Prostate gland (tissue), 2 donors: ENCODE data around the gene TRPV3. TPM values are rescaled to one million over a fixed set of nuclear protein-coding genes. Genes with fewer than 3 reads are reported as not detected.

Source experiments
- DNase-seq: peaks from one replicate; pipeline ENCODE4 v3.0.0-alpha.2; 2019; ENCODE audit warnings: low spot score
- H3K27ac ChIP-seq, 2 donors: fragments of 200-600 bp; sonication (generic); 2 replicates each; pipeline ENCODE4 v1.5.1; 2017 to 2019
- H3K27me3 ChIP-seq: fragments of 200-600 bp; sonication (generic); replicated peaks from 2 replicates; pipeline ENCODE4 v1.5.1; 2019; ENCODE audit not compliant: insufficient read depth
- H3K36me3 ChIP-seq, 2 donors: fragments of 200-600 bp; sonication (generic); 1 replicate in 1 of 2; 2 replicates in 1 of 2; pipeline versions ENCODE4 v1.5.1 to v1.8.1; 2017 to 2019
- H3K4me1 ChIP-seq: fragments of 200-600 bp; sonication (generic); replicated peaks from 2 replicates; pipeline ENCODE4 v1.5.1; 2019
- H3K4me3 ChIP-seq, 2 donors: fragments of 200-600 bp; sonication (generic); 2 replicates each; pipeline ENCODE4 v1.5.1; 2017 to 2019
- H3K9me3 ChIP-seq: fragments of 200-600 bp; sonication (generic); 2 replicates; pipeline ENCODE4 v1.5.1; 2017
- POLR2A ChIP-seq: fragments of 450-650 bp; IDR thresholded peaks from one replicate; pipeline ENCODE4 v1.6.1; 2016; ENCODE audit warnings: antibody characterized with exemption, mild to moderate bottlenecking
- POLR2AphosphoS5 ChIP-seq: sonication (generic); formaldehyde crosslinking; IDR thresholded peaks from one replicate; pipeline ENCODE4 v1.6.1; 2017; ENCODE audit warnings: antibody characterized with exemption
- WGBS: methylation state at CpG from one replicate; pipeline ENCODE4 v1.1.5; 2018; 5-methylcytosine and 5-hydroxymethylcytosine counted together
- intact Hi-C: fragments of 100-400 bp; cut with DNase I; formaldehyde crosslinking; loops from one replicate; pipeline ENCODE4 v1.14.2; 2022
- total RNA-seq, 2 donors: library from RNA; depleted of rRNA; stranded (reverse); fragments of >200 nt; gene quantifications; one replicate each; pipeline ENCODE4 v1.1.0, GENCODE V29; 2016
- TF ChIP-seq, protein P1 (sequence below), 4 experiments: fragments of 200-600 bp in 2 of 4; fragments of 450-650 bp in 2 of 4; sonication (generic) in 2 of 4; IDR thresholded peaks; 1 replicate in 3 of 4; 2 replicates in 1 of 4; pipeline ENCODE4 v1.5.1; 2016 to 2019; ENCODE audit warnings: antibody characterized with exemption in 4 of 4, mild to moderate bottlenecking in 2 of 4, moderate library complexity in 2 of 4

Gene TRPV3
- total RNA-seq, 2 donors from 2014 or later = 10.5 TPM; not detected in 1

DNA sequence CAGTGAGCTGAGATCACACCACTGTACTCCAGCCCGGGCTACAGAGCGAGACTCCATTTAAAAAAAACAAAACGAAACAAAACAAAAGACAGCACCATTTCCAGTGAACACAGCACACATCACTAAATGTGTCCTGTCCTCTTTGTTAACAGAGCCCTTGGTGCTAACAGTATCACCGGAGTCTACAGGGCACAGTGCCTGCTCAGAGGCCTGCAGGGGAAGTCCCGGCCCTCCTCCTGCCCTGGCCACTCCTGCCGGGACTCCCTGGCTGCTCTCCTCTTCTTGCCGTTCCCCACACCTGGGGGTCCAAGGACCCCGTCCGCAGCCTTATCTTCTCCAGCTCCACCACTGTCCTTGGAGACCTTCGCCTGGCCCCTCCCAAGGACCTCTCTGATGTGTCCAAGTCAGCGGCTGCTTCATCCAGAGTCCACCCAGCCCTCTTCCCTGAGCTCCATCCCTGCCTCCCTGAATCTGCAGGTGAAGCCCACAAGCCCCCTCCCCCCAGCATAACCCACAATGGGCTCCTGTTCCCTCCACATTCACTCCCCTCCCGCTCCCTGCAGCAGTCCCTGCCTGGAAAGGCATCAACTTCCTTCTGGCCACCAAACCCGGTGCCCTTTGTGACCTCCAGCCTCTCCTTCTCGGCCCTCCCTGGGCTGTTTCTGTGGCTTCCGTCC lies 43.1 kb upstream of the TRPV3 start:
- H3K27ac ChIP-seq = no peak overlapping the region
- H3K36me3 ChIP-seq = no peaks in the 10 kb centered on the region
- H3K27me3 ChIP-seq = no peaks in the 10 kb centered on the region
- TF ChIP-seq POLR2A (no peak), POLR2AphosphoS5 (no peak)
- TF ChIP-seq, protein P1, sequence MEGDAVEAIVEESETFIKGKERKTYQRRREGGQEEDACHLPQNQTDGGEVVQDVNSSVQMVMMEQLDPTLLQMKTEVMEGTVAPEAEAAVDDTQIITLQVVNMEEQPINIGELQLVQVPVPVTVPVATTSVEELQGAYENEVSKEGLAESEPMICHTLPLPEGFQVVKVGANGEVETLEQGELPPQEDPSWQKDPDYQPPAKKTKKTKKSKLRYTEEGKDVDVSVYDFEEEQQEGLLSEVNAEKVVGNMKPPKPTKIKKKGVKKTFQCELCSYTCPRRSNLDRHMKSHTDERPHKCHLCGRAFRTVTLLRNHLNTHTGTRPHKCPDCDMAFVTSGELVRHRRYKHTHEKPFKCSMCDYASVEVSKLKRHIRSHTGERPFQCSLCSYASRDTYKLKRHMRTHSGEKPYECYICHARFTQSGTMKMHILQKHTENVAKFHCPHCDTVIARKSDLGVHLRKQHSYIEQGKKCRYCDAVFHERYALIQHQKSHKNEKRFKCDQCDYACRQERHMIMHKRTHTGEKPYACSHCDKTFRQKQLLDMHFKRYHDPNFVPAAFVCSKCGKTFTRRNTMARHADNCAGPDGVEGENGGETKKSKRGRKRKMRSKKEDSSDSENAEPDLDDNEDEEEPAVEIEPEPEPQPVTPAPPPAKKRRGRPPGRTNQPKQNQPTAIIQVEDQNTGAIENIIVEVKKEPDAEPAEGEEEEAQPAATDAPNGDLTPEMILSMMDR (IDR thresholded peaks at IDR 0.05) = no peak
- no peak overlapping the region for H3K4me3 ChIP-seq
- intact Hi-C loops = no loop called here
- 87% methylated on average over 15 of the region's 15 CpGs for WGBS
- H3K9me3 ChIP-seq = no peaks in the 10 kb centered on the region
- no peaks in the 10 kb centered on the region for H3K4me1 ChIP-seq
- DNase-seq = no peak

DNA sequence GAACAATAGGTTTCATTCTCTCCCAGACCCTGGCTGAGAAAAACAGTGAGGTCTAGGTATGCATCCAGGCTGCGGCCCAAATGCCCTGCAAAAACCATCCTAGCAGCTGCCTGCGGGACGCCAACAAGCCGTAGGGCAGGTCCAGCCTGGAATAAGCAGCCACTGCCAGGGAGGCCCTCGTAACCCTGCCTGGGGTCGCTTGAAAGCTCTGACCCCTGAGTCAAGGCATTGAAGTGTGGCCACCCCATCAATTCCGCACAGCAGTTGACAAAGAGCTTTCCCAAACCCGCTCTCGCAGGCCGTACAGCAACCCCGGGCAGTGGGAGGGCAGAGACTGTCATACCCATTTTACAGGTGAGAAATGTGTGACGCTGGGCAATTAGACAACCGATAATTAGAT lies 40.5 kb upstream of the TRPV3 start:
- intact Hi-C loops = no loop called here
- Histone ChIP-seq H3K4me3 (no peak overlapping the region), H3K36me3 (no peaks in the 10 kb centered on the region), H3K27me3 (no peaks in the 10 kb centered on the region), H3K4me1 (no peaks in the 10 kb centered on the region), H3K9me3 (no peaks in the 10 kb centered on the region), H3K27ac (no peak overlapping the region)
- DNase-seq = no peak
- 92% methylated on average over 10 of the region's 13 CpGs for WGBS
- no peak for TF ChIP-seq POLR2AphosphoS5

DNA sequence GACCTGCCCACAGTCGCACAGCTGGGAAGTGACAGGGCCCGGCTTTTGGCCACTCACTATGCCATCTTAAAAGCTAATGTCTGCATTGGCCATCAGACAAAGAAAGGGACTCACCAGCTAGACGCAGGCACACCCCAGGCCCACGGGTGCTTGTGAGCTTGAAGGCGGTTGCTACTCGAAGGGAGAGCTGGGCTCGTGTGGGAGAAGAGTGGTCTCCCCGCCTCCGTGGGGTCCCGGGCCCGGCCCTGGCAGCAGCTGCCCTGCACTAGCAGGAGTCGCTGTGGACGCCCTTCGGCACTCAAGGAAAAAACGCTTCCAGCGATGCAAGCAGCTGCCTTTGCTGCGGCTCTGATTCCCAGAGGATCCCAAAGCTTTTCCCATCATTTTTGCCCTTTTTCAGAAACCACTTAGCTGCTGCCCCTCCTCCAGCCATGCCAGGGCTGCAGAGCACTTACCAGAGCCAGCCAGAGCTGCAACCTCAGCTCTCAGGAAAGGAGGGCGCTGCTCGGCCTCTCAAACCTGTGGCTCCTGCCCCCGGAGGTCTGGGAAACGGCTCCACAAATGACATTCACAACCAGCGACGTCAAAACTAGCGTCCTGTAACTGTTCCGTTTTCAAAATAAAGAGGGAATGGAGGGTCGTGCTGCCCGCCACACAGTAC lies 39.3 kb upstream of the TRPV3 start:
- intact Hi-C loops = no loop called here
- no peaks in the 10 kb centered on the region for H3K36me3 ChIP-seq
- no peaks in the 10 kb centered on the region for H3K27me3 ChIP-seq
- H3K27ac ChIP-seq = no peak overlapping the region
- H3K9me3 ChIP-seq = no peaks in the 10 kb centered on the region
- WGBS = 90% methylated on average over 22 of the region's 27 CpGs
- no peaks in the 10 kb centered on the region for H3K4me1 ChIP-seq
- no peak overlapping the region for H3K4me3 ChIP-seq
- no peak for DNase-seq
- TF ChIP-seq, protein P1 (IDR thresholded peaks at IDR 0.05) = no peak
- TF ChIP-seq POLR2A (no peak), POLR2AphosphoS5 (no peak)

DNA sequence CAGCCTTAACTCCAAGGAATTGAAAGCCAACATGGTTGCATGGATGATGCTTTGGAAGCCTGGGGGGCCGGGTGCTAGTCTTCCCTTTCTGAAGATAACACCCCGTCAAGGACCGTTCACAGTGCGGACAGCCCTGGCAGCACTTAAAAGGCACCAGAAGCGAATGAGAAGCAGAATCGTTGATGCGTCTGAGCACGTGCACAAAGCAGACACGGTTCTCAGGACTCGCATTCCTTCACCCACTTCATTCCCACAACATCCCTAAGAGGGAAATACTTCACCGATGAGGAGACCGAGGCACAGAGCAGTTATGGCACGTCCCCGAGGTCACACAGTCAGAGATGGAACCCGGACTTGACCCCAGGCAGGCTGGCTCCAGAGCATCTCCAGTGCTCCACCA lies 37.4 kb upstream of the TRPV3 start:
- intact Hi-C loops = no loop called here
- H3K27ac ChIP-seq = no peak overlapping the region

DNA sequence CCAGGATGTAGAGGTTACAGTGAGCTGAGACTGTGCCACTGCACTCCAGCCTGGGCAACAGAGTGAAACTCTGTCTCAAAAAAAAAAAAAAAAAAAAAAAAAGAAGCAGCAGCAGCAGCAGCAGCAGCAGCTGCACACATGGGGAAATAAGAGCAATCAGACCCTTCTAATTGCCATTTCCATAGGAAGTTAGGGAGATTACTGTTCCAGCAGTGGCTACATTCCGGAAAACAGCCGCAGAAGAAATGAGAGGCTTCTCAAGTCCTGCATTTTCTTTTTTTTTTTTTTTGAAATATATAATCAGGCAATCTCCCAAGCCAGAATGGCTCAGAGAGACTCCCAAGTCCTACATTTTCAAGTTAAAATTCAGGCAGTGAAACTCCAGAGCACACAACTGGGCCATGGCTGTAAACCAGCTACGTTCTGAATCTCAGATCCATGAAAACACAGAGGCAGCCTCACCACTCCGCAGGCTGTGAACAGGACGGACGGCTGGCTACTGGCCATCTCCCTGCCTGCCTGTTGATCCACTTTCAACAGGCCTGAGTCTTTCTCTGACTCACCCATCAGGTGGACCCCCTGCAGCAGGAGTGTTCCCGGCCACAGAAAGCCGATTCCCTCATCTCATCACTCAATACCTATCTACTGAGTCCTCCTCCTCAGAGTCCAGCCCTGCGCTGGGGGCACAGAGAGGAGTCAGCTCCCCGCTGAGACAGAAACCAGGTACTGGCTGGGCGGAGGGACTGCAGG lies 36.6 kb upstream of the TRPV3 start:
- TF ChIP-seq, protein P1 (IDR thresholded peaks at IDR 0.05) = no peak
- no peak for TF ChIP-seq POLR2AphosphoS5
- no peak for TF ChIP-seq POLR2A
- no peak overlapping the region for H3K4me3 ChIP-seq
- intact Hi-C loops = no loop called here
- DNase-seq = no peak
- no peaks in the 10 kb centered on the region for H3K9me3 ChIP-seq
- no peak overlapping the region for H3K27ac ChIP-seq
- no peaks in the 10 kb centered on the region for H3K4me1 ChIP-seq
- WGBS = 59% methylated on average over 11 of the region's 11 CpGs
- no peaks in the 10 kb centered on the region for H3K36me3 ChIP-seq
- no peaks in the 10 kb centered on the region for H3K27me3 ChIP-seq

More for the DNA sequence above, 37.4 kb upstream of the TRPV3 start:
- H3K4me3 ChIP-seq = no peak overlapping the region
- no peaks in the 10 kb centered on the region for H3K4me1 ChIP-seq
- no peaks in the 10 kb centered on the region for H3K27me3 ChIP-seq
- DNase-seq = no peak
- no peaks in the 10 kb centered on the region for H3K9me3 ChIP-seq
- TF ChIP-seq, protein P1 (IDR thresholded peaks at IDR 0.05) = no peak
- TF ChIP-seq POLR2AphosphoS5 (no peak), POLR2A (no peak)
- H3K36me3 ChIP-seq = no peaks in the 10 kb centered on the region
- 88% methylated on average over 15 of the region's 15 CpGs for WGBS
